8988T (cell line): ENCODE measurements around the gene DAPL1.

Experiments
- DNase-seq: peaks from one replicate; pipeline ENCODE4 v3.0.0; 2011

DAPL1 gene

DNA sequence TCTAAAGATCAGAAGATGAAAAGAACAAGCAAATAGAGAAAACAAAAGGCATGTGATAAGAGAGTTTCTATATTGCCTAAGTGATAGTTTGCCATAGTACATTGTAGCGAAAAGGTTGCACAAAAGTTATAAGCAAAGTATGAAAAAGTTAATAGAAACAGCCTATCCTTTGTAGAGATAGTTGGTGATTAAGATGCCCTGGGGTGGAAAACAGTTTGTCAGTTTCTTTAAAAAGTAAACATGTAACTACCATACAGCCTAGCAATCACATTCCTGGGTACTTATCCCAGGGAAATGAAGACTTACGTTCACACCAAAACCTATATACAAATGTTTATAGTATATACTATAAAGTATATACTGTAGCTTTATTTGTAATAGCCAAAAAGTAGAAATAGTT, 16.9 kb upstream of the DAPL1 start:
- DNase-seq = no peak

DNA sequence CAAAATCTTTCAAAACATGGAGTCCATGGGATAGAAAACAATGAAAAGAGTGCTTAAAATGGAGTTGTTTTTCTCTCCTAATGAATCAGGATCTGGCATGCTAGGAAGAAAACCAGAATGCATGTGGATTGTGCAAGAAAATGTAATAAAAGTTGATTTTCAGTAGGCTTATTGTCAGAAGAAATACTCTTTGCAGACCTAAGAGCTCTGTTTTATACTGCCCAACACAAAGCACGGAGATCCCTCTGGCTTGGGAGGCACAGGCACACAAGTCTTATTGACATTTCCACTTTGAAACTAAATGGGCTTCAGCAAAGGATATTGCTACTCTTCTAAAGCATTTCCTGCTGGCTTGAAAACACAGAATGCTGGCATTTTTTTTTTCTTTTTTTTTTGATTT, 15.5 kb upstream of the DAPL1 start:
- DNase-seq = no peak

- DNase-seq = no peak
Measured at GRCh38 chr2:158781353-158781961, 13.7 kb upstream of the DAPL1 start.

DNA sequence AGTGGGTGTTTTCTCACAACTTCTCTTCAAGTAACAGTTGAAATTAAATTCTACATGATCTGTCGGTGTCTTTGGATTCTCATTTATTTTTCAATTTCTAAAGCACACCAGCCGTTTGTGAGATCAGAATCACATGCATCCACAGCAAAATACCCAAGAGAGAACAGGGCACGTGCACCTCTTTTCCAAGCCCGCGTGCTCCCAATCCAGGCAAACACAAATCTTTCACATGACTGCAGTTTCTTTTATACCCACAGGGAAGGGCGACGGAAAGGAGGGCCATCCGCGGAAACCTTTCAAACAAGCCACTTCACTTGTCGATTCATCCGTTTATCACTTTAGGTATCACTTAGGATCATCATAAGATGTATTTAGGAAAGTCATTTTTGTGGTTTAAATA, 13.0 kb upstream of the DAPL1 start:
- no peak for DNase-seq

DNA sequence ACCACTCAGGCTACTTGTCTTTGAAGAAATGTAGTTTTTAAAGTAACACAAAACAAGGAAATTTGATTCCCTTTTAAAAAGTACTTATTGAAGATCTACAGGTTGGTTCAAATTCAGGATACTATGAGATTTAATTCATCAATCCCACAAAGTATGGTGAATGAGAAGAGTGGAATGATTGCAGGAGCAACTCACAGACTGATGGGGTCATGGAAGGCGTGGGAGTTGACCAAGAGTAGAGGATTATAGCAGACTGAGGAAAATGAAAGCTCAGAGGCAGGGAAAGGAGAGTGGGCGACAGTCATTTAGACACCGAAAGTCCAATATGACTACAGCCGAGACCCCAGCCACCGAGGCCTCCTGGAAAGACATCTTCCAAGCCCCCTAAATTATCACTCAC, 12.5 kb upstream of the DAPL1 start:
- no peak for DNase-seq

- DNase-seq = no peak
Measured at GRCh38 chr2:158783923-158784322, 11.2 kb upstream of the DAPL1 start.

- DNase-seq = no peak
Measured at GRCh38 chr2:158786897-158787296, 8.2 kb upstream of the DAPL1 start.

GRCh38 chr2:158788951-158789350, 6.2 kb upstream of the DAPL1 start:
- DNase-seq = no peak

- no peak for DNase-seq
Measured at GRCh38 chr2:158796652-158797051, 1.5 kb downstream of the DAPL1 start.

GRCh38 chr2:158797963-158798700, 3.0 kb downstream of the DAPL1 start:
- no peak for DNase-seq

DNA sequence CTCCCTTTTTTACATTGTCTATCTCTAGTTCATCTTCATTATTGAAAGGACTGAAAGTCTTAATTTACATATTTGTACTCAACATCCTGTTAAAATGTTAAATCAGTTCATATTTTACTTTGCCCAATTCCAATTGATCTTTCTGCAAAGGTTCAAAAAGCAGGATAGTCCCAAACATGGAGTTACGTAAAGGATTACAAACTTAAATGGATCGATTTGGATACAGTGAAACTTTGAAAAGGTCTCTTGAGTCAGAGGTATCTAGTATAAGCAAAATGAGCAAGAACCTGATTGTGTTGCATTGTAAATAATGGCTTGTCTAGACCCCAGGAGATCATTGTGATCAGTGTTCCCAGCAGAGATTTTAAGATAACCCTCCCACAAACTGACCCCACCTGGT, 4.1 kb downstream of the DAPL1 start:
- no peak for DNase-seq

GRCh38 chr2:158803506-158803905, 8.4 kb downstream of the DAPL1 start:
- DNase-seq = no peak

- no peak for DNase-seq
Measured at GRCh38 chr2:158805255-158805654, 10.1 kb downstream of the DAPL1 start.

DNA sequence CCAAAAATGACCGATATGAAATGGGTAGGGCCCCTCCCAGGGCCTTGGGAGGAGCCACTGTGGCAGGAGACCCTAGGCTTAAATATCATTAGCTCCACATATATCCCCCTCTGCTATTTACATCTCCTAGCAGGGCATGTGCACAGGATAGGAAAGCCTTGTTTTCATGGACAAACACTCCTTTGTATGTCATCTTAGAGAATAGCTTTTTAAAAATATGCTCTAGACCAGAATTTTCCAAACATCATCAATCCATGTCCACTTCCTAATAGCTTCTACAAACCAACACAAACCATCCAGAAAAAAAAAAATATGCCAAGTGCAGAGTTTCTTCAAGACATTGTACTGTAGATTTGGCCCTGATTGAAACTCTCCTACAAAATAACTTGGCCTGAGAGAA, 10.8 kb downstream of the DAPL1 start:
- no peak for DNase-seq

DNA sequence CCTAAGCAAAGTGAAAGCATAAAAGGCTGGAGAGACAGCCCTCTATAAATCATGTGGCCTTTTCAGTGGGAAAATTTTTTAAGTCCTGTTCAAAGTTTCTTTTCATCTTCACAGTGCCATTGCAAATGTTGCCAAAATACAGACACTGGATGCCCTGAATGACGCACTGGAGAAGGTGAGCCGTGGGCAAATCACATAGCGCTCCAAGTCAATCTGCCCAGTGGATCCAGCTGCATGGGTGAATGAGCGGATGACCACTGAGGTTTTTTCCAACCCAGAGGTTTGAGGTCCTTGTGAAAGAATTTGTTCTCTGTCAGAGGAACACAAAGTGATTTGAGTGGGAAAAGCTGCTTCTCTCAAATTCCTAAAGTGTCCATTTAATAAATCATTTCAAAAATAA, 11.8 kb downstream of the DAPL1 start:
- DNase-seq = no peak

DNA sequence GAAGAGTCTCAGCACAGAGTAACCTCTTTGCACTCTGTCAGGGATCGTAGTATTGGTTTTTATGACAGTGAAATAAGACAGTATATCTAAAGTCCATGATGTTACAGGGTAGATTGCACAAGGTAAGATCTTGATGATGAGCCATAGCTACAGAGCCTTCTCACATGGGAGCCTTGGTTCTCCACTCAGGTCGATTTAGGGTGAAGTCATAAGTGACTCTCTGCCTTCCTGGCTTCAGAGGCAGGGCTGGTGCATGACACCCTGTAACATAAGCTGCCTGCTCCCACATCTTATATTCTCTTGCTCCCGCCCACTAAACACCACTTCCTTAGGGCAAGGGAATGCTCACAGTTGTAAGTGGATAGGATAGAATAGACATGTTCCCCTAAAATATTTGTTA, 13.3 kb downstream of the DAPL1 start:
- no peak for DNase-seq

DNA sequence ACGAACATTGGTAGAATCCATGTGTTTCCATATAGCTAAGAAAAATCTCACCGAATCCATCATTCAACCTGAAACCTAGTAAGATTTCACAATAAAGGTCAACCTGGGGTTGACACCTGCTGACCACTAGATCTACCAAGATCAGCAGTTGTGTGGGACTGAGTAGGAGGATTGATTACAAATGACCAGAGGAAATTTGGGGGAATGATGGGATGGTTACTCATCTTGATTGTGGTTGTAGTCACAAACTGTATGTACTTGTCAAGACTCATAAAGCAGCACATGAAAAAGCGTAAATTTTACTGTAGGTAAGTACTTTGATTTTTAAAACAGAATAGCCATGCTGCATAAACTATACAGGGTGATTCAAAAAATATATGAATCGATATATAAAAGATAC, 14.7 kb downstream of the DAPL1 start:
- DNase-seq = no peak

- DNase-seq = no peak
Measured at GRCh38 chr2:158810731-158811460, 15.8 kb downstream of the DAPL1 start.

DNA sequence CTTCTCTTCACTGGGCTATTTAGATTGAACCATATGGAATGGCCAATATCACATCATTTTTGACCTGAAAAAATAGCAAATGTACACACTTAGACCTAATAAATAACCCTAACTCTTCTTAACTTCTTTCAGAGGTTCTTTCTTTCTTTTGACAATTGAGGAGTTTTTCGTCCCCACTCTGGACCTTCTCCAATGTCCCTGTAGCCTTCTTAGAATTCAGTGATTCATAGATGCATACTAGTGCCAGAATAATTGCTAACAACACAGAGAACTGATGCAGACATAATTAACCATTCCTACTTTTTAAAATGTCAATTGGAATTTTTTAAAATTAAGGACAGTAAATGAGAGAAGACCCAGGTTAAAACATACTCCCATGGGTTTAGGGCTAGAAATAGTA, 20.0 kb downstream of the DAPL1 start:
- DNase-seq = no peak

- no peak for DNase-seq
Measured at GRCh38 chr2:158815658-158816057, 20.5 kb downstream of the DAPL1 start.

DNA sequence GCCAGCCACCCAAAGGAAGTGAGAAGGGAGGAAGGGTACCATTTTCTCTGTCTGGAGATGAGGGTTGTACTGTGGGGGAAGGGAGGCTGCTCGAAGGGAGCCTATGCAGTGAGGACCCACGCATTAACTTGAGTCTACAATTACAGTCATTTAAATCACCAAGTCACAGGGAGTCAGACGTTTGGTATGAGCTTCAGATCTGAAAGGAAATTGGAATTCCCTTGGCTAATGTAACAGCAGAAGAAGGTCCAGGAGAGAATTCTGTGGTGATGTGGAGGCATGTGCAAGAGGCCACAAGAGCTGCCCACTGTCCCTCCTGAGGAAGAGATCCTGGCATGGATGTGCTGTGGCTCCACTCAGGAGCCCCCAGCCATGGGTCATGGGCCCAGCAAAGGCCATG, 22.5 kb downstream of the DAPL1 start:
- DNase-seq = no peak

- DNase-seq = no peak
Measured at GRCh38 chr2:158818511-158818910, 23.4 kb downstream of the DAPL1 start.

- no peak for DNase-seq
Measured at GRCh38 chr2:158822193-158822592, 27.1 kb downstream of the DAPL1 start.

GRCh38 chr2:158823486-158824237, 28.5 kb downstream of the DAPL1 start:
- no peak for DNase-seq
